Measurements from ENCODE around the gene DNAH11. TPM values are rescaled to one million over a fixed set of nuclear protein-coding genes. Genes with fewer than 3 reads are reported as not detected.
"Not testable (repeated sequence)": the region's sequence is repeated elsewhere in the genome, so short reads cannot be mapped to it uniquely, and the experiment has no call there.

The DNAH11 gene
- total RNA-seq, 1 donor from 2014 or later, result 0.13 TPM

DNA sequence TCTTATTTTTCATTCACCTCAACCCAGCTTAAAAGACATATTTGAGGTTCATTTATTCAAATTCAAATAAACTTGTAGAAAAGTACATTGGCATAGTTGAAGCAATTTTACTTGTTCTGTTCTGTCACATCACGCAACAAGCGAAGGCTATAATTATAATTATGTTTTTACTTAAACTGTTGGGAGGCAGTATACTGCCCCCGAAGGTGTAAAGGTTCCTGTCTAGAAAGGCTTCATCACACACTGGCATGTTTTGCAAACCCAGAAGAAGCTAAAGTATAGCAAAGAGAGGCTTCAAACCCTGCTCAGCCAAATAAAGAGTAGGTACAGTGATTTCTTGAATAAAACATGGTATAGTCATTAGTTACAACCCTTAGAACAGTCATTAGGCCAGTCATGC, 340.2 kb downstream of the DNAH11 start:
- no peak for DNase-seq (ENCODE audit: low read depth in 2 of 2)

DNA sequence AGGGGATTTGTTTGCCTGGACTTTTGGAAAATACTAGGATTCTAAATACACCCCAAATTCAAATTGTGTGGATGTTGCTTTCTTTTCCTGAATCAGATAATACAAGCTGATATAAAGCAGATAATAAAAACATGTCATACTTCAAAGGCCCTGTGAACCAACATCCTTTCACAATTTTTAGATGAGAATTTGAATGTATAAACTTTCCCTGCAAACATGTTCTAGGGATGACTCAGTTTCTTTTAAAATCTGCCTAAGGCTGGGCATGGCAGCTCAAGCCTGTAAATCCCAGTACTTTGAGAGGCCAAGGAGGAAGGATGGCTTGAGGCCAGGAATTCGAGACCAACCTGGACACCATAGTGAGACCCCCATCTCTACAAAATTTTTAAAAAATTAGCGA, 340.7 kb downstream of the DNAH11 start:
- not testable (repeated sequence) for DNase-seq (ENCODE audit: low read depth in 2 of 2)

DNA sequence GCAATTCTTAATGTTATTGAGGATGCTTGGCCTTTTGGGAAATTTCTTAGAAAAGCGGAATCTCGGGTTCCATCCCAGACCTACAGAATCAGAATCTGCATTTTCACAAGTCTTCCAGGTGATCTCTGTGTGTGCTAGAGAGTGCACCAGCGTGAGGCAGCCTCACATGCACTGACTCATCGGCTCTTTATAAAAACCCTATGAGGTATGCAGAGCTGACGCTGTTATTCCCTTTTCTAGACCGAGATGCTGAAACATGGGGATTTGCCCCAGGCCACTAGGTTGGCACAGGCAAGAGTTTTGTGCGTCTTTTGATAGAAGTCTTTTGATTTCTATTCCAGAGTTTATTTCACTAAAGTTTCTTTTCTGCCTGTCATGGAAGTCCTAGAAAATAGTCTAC, 341.7 kb downstream of the DNAH11 start:
- no peak for DNase-seq (ENCODE audit: low read depth in 2 of 2)

DNA sequence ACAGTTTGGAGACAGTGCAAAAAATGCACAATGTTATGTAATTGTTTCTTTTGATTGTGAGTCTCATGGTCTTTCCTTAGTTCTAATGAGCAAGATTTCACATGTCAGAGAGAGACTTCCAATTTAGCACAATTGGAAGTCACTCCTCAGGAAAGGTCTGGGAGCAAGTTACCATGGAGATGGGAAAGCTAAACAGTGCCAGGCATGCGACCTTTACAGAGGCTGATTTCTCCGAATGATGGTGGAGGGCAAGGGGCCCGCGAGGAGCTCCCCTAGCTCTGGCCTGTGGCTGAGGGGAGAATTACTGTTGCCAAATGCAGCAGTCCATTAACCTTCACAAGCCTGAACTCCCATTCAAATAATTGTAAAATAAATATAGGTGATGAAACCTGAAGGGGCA, 343.6 kb downstream of the DNAH11 start:
- no peak for DNase-seq (ENCODE audit: low read depth in 2 of 2)

- no peak for DNase-seq (ENCODE audit: low read depth in 2 of 2)
Measured at GRCh38 chr7:21887353-21887752, 344.5 kb downstream of the DNAH11 start.

DNA sequence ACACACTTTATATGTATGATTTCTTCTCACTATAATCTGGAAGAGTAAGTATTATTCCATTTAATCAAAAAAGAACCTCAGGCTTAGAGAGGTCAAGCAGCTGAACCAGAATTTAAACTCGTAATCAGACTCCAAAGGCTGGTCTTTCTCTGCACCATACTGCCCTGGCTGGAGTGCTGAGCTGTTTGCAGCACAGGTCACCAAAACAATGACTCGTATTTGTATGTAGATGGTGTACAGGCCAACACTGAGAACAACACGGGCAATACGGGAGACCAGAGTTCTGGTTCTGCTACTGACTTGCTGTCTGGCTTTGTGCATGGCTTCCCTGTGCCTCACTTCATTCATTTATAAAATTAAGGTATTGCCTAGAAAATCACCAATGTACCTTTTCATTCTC, 344.9 kb downstream of the DNAH11 start:
- no peak for DNase-seq (ENCODE audit: low read depth in 2 of 2)

DNA sequence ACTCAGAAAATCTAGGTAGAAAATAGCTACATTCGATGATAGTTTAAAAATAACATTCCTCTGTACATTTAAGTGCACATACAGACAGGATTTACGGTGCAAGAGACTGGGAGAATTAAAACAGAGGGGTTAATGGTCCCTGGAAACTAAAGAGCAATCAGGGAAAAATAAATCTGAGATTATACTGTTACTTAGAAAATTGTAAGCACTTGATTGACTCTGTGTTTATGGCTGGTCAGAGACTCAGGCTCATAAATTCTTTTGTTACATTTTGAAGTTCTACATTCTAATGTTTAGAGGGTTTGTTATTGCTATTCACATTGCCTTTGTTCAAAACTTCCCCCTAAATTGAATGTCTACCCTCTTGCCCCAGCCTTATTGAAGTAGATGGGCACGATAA, 348.5 kb downstream of the DNAH11 start:
- DNase-seq (ENCODE audit: low read depth in 2 of 2), result no peak

GRCh38 chr7:21893401-21893800, 350.6 kb downstream of the DNAH11 start:
- no peak for DNase-seq (ENCODE audit: low read depth in 2 of 2)

- no peak for DNase-seq (ENCODE audit: low read depth in 2 of 2)
Measured at GRCh38 chr7:21898265-21898930, 355.6 kb downstream of the DNAH11 start.

DNA sequence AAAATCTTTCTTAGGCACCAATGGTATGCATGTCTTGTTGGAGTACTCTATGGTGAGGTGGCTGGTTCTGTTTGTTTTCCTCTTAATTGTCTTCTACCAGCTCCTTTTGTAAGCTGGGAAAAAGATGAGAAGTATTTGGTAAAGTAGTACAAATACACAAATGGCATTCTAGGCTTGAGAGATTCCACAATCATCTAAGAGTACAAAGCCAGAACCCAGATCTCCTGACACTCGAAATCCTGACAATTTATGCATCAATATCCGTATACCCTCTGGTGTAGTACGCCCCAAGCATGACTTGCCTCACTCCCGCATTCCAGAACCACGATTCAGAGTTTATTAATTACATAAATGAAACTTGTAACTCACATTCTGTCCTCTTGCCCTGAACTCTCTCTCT, 359.4 kb downstream of the DNAH11 start:
- no peak for DNase-seq (ENCODE audit: low read depth in 2 of 2)

DNA sequence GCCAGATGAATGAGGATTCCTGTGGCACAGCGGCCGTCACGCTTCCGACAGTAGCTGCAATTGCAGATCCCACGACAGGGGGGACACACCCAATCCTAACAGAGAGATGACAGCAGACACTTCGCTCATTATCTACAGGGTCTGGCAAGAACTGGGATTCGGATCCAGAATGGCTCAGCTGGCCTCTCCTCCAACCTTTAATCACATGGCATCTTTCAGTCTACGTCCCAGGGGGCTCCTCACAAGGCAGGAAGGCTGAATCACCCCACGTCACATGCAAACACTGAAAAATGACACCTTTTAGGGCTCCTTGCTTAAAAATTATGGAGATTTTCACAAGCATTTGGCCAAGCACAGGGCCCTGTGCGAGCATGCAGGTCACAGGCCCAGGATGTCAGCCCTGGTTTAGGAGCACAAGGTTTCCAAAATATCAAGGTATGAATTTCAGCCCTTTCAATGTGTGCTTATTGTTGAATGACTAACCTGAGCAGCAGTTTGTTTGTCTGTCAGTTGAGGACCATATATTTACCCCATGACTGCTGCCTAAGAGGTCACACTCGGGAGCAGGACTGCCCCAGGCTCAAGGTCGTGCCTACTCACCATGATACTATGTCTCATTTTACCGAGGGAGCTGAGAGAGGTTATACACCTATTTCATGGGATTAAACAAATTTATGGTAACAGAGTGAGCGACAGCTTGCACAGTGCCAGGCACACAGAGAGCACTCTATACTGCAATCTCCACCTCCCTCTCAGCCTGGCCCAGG, 360.4 kb downstream of the DNAH11 start:
- DNase-seq (ENCODE audit: low read depth in 2 of 2), result peak in 1 of 2 donors; percentile 10

- no peak for DNase-seq (ENCODE audit: low read depth in 2 of 2)
Measured at GRCh38 chr7:21908746-21909145, 365.9 kb downstream of the DNAH11 start.

DNA sequence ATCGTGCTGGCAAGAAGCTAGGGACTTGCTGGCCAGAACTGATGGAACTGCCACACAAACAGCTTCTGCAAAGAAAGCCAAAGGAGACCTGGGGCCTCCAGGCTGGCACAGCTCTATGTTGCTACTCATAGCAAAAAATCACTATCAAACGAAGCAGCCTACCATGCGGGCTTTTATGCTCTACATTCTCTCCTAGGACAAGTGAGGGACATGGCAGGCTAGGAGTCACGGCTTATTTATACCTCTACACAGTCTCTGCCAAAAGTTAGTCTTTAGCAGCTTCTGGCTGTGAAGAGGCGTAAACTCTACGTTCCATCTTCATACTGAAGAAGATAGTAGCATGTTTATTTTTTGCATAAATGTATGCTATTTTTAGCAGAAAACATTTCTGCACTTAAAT, 367.4 kb downstream of the DNAH11 start:
- no peak for DNase-seq (ENCODE audit: low read depth in 2 of 2)

DNA sequence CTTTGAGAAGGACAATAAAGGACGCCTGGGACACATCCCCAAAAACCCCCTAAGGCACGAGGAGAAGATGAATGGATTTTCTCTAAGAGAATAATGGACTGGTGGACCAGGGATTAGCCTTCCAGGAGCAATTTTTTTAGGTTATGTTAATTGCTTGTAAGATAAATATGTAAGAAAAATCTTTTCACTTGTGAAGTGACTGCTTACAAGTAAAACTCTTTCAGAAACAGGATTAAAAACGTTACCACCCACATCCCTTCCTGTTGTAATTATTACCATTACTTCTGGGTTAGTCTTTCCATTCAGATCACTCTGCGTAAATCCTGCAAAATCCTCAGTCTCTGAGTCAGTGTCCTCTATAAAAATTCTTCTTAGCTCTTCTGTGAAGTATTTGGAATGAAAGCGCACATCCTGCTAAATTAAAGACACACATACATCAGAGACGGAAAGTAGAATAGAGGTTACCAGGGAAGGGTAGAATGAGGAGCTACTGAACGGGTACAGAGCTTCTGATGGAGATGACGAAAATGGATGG, 368.6 kb downstream of the DNAH11 start:
- DNase-seq (ENCODE audit: low read depth in 2 of 2), result no peak

- no peak for DNase-seq (ENCODE audit: low read depth in 2 of 2)
Measured at GRCh38 chr7:21912305-21912704, 369.5 kb downstream of the DNAH11 start.

DNA sequence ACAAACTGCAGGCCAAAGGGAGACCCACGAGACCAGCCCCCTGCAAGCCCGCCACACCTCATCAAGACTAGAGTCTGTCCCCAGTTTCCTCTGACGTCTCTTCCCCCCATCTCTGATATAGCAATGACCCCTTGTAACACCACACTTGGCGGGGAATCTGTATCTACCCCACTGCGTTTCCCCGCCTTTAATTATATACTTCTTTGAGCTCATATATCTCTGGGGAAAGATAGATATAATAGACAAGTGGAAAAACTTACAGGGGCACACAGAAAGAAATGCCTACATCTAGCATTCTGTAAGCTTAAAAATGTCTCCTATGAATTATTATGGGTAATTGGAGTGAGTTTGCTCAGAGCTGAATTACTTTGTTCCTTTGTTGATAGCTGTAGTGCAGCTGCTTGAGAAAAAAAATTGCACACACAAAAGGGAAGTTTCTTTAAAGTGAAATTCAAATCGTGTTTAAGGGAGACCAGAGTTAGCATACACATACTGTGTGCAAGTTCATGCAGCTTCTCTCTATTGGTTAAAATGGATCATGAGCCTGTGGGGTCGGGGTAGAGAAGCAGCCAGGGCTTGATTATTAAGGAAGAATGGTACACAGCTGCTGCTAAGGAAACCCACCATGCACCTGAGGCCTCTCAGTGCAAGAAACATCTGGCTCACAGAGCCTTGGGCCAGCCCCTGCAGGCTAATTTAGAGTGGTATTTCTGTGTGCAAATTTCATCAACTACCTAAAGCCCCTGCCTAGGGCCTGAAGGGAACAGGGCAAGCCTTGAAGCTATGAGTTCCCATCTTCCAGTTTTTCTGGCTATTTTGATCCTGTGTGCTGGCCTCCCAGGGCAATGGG, 370.3 kb downstream of the DNAH11 start:
- DNase-seq (ENCODE audit: low read depth in 2 of 2), result no peak

DNA sequence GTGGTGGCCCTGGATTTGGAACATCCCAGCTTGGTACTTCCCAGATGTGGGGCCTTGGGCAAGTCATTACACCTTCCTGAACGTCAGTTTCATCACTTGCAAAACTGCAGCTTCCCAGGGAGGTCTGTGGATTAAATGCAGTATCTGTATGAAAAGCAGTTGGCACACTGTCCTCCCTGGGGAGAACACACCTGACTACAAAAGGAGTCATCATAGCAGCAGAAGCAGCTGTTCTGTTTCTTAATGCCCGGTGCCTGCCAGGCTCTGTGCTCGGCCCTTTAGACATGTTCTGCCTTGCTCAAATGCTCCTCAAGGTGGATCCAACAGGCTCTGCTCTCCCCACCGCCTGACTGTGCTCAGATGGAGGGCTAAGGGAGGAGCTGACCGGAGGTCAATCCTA, 371.8 kb downstream of the DNAH11 start:
- DNase-seq (ENCODE audit: low read depth in 2 of 2), result no peak

DNA sequence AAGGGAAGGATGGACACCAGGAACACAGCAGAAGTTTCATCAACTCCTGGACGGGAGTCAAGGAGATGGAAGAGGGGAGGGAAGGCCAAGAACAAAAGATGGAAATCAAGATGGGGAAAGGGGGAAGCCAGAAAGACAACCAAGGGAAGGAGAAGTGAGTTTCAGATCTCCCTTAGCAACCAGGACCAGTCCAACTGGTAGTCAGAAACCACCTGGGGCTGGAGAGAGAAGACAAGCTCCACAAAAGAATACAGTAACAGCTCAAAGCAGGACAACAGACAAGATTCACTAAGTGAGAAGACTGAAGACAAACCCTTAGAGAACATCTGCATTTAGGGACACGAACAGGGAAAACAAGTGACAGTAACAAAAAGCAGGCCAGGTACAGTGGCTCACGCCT, 372.3 kb downstream of the DNAH11 start:
- DNase-seq (ENCODE audit: low read depth in 2 of 2), result no peak

GRCh38 chr7:21916176-21916575, 373.3 kb downstream of the DNAH11 start:
- DNase-seq (ENCODE audit: low read depth in 2 of 2), result no peak

DNA sequence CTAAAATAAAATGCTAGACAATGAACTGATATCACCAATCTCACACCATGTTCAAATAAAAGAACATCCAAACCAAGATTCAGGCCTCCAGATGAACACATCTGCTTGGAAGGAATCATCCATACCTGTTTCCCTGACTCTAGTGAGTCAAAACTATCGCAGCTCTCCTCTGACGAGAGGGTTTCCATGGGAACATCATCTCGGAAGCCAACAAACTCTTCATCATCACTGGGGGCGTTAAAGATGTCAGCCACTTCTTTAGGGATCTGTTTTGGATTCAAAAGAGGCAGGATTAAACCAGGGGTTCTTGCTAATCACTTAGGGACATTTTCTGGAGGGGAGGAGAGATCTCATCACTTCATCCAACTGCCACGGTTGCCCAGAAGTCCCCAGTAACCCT, 373.8 kb downstream of the DNAH11 start:
- no peak for DNase-seq (ENCODE audit: low read depth in 2 of 2)

DNA sequence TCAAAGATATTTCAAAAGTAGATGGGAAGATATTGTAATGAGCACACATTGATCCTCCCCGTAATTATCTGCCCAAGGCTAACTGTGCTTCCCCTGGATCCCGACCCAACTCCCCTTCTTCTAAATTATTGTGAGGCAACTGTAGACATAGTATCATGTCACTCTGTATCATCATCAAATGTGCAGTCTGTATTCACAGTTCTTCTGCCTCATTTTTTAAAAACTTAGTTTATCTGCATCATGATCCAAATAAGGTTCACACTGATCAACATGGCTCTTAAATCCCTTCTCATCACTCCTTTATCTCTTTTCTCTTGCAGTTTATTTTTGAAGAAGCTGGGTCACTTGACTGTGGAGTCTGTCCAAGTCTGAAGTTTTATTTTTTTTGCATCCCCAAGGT, 375.4 kb downstream of the DNAH11 start:
- no peak for DNase-seq (ENCODE audit: low read depth in 2 of 2)

GRCh38 chr7:21920936-21921335, 378.1 kb downstream of the DNAH11 start:
- no peak for DNase-seq (ENCODE audit: low read depth in 2 of 2)

All from dermis microvascular lymphatic vessel endothelial cell (primary cell).